ENCODE measurements around the gene ZNF423.

ZNF423 gene

DNA sequence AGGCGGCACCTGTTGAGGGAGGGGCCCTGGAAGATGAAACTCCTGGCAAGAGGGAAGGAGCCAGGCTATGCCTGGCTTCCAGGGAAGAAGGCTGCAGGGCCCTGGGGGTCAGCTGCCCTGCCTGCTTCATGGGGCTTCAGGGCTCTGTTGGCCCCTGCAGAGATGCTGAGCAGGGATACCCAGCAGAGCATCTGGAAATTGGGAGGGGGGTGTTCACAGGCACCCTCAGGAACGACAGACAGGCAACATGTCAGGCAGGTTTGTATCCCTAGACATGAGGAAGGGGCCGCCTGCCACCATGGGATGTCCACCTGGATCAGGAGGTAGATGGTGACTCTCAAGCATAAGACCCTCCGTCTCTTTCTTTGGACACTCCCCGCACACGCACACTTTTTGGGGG, 13.8 kb upstream of the ZNF423 start:
- no peak for DNase-seq

DNA sequence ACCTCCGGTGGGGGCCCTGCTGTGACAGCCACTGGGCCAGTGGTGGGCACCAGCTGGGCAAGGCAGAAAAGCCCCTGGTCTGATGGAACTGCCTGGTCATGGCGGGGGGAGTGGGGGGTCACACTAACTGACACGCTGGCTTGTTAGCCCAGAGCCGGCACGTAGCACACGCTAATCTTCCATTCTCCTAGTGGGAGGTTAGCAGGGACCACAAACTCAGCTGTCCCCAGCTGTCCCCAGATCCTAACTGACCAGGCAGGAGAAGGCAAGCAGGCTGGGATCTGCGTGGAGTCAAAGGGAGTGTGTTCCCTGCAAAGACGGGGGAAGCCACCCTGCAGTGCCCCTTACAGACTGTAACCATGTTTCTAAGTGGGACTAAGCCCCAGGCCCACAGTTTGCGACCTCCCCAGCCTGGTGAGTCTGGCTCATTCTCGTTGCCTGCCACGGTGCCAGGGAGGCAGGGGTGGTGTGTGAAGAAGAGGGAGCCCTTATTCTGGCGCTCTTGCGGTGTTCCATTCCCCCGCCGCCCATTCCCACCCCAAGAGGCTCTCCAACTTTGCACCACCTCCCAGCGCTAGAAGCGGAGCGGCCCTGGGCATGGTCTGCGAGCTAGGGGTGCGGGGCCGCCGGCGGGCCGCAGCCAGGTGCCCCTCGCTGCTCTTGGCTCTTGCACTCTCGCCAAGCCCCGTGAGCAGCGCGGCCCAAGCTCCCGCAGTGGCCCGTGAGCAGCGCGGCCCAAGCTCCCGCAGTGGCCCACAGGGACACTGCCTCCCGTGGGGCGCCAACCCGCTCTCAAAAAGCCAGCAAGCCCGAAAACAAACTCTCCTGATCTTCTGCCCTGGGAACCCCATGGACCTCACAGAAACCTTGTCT, 12.1 kb upstream of the ZNF423 start:
- no peak for DNase-seq

DNA sequence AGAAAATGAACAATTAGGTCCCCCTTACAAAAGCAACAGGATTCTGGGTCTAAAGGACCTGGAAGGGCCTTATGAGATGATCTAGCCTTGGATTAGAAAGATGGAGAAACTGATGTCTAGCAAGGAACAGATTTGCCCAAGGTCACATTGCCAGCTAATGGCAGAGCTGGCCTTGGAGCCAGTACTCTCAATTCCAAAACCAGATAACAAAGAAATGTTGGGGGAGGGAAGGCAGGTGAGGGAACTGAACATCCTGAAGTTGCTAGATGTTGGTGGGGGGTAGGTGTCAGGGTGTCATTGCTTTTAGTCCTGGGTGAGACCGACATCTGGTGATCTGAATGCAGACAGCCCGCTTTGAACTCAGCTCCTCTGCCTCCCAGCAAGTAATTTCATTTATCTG, 11.3 kb upstream of the ZNF423 start:
- DNase-seq: no peak

- no peak for DNase-seq
Observed at GRCh38 chr16:49866595-49867071, 10.7 kb upstream of the ZNF423 start.

DNA sequence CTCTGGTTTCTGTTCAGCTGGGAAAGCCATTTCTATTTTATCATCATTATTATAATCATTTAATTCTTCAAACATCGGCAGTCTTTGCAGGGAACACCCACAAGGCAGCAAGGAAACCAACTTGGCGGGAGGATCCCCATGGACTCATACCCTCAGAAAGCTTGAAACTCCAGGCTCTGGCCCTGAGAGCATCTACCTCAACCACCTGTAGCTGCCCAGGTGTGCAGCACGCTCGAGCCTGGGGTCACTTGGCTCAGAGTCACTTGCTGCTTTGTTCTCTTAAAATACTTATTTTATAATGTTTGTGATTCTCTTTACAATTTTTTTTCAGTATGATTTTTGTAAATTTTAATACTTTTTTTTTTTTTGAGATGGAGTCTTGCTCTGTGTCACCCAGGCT, 6.8 kb upstream of the ZNF423 start:
- no peak for DNase-seq

- DNase-seq: no peak
Observed at GRCh38 chr16:49861299-49861698, 5.4 kb upstream of the ZNF423 start.

- no peak for DNase-seq
Observed at GRCh38 chr16:49860593-49860992, 4.7 kb upstream of the ZNF423 start.

DNA sequence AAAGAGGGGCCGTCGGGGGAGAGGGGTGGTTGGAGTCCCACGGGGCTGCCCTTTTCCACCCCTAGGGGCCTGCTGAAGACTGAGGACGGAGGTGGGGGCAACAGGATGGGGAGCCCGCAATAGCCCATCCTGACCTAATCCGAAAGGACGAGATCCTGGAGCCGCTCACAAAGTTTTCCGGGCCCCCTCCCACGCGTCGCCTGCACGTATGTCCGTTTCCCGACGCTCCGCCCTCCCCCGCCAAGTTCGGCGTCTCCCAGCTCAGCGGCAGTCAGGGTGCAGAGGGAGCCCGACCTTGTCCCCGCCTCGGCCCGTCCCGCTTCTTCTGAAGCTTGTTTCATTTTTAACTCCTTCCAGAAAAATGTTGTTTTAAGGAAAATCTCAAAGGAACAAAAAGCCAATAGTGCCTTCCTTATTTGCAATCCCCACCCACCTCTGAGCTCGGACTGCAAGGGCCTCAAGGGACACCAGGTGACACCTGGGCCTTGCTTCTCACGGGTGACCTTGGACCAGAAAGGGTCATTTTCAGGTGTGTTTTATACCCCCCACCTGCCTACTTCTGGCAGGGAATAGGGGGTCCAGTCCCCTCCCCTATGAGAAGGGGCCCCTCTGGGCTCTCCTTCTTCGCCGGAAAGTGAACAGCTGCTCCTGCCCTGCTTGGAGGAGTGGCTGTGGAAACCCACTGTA, 3.4 kb upstream of the ZNF423 start:
- DNase-seq: no peak

DNA sequence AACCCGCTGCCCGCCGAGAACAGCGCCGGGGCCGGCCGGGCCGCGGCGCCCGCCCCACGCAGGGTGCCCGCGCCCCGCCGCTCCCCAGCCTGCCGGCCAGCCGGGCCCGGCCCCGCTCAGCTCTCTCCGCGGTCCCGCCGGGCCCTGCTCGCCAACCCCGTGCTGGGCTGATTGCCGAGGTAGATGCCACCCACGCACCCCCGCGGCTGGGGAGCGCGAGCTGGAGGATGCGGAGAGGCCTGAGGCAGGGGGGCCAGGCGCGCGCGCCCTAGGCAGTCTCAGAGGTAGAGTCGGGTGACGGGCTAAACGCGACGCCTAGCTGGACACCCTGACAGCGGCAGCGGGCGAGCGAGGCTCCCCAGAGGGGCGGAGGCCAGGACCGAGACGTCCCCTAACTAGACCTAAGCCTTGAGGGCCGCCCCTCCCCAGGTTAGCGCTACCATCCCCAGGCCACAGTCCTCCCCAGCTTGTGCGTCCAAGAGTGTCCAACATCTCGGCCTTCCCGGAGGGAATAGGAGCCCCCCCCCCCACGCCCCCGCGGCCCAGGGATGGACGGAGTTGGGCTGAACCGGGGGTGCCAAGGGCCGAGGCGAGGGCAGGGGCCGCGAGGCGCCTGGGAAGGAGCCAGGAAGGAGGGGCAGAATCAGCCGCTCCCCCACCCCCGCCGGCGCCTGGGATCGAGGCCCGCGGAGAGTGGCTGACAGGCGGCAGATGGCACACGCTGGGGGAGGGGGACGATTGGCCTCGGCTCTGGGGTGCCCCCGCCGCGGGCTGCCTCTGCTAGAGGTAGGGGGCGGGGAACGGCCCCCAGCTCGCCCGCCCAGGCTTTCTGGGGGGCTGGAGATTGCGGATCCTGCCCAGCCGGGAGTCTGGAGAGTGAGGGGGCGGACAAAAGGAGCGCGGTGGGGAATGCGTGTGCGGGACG, 2.5 kb upstream of the ZNF423 start:
- no peak for DNase-seq

DNA sequence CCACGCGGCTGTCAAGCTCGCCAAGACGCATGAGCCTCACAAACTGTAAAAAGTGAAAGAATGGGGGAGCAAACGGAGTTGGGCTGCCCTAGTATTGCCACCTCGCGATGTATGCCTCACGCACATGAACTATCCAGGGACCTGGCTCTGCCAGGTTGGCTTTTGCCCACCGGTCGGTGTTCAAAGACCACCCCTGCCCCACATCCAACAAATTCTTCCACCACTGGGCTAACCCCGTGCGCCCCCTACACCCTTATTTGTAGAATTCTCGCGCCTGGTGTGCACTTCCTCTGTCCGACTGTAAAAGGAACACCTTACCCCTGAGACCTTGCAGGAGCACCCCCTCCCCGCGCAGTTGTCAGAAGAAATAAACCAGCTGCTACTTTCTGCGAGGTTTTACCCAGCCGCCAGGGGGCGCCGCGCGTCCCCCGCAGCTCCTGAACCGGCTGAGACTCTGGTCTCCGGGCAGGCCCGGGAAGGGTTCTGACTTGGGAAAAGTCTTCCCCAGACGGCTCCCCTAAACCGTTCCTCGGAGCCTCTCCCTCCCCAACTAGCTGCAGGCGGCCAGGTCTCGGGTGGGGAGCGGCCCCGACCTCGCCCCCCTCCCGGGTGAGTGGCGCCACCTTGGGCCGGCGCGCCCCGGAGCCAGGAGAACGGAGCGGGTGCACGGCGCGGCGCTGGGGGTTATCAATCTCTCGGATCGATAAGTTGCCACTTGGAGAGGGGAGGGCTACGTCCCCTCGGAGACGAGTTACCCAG, 1.7 kb upstream of the ZNF423 start:
- no peak for DNase-seq

GRCh38 chr16:49856672-49857330, 889 bp upstream of the ZNF423 start:
- no peak for DNase-seq

DNA sequence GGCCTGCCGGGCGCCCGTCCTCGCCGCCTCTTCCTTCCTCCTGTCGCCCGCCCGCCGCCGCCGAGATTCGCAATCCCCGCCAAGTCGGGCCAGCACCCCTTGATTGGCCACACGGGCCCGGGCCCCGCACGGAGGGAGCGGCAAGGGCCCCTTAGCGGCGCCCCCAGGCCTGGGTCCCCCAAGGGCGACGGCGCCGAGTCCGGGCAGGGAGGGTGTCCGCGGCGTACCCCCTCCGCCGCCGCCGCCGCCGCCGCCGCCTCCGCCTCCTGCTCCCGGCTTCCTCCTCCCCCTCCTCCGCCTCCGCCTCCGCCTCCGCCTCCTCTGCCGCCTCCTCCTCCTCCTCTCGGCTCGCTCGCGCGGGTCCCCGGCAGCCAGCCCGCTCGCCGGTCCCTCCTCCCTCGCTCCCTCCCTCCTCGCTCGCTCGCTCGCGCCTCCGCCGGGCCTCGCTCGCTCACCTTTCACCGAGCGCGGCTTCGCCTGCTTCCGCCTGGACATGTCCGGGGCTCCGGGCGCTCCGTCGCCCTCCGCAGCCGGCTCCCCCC, 561 bp downstream of the ZNF423 start:
- no peak for DNase-seq

DNA sequence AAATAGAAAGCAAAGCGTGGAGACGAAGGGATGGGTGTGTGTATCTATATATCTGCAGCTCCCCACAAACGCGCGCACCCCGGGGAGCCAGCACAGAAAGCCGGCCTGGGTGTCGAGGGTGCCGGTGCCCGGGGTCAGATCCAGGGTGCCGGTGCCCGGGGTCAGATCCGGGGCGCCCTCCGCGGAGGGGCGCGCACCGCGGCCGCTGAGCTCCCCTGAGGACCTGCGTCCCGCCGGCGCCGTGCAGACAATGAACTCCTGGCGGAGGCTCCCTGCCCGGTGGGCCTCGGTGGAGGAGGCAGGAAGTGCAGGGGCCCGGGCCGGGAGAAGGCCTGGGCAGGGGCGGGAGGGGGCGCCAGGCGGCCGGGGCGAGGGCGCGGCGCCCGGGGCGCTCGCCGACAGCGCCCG, 1.1 kb downstream of the ZNF423 start:
- DNase-seq: no peak

DNA sequence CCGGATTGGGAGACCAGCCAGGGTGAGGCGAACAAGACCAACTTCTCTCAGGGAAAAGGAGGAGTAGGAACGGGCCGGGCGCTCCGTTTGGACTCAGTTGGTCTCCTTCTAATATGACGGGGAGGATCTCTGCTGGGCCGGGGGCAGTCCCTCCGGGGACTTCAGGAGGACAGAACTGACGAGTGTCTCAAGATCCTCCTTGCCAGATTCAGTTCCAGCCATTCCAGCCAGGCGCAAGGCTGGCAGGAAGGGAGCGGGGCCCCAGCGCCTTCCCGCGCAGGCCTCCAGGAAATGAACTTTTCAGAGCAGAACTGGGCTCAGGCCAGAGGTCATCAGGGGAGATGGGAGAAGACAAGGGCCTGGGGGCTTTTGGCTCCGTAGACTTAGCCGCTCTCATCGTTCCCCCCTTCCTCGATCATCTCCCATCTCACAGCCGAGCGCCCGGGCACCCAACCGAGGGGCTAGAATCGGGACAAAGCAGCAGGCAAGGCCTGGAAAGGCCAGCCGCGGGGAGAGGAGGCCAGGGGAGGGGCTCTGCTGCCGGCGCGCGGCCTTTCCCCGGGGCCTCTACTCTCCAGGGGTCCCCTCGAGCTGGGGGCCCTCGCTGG, 1.6 kb downstream of the ZNF423 start:
- DNase-seq: no peak

- no peak for DNase-seq
Observed at GRCh38 chr16:49852279-49852678, 3.6 kb downstream of the ZNF423 start.

GRCh38 chr16:49851468-49851787, 4.5 kb downstream of the ZNF423 start:
- no peak for DNase-seq

DNA sequence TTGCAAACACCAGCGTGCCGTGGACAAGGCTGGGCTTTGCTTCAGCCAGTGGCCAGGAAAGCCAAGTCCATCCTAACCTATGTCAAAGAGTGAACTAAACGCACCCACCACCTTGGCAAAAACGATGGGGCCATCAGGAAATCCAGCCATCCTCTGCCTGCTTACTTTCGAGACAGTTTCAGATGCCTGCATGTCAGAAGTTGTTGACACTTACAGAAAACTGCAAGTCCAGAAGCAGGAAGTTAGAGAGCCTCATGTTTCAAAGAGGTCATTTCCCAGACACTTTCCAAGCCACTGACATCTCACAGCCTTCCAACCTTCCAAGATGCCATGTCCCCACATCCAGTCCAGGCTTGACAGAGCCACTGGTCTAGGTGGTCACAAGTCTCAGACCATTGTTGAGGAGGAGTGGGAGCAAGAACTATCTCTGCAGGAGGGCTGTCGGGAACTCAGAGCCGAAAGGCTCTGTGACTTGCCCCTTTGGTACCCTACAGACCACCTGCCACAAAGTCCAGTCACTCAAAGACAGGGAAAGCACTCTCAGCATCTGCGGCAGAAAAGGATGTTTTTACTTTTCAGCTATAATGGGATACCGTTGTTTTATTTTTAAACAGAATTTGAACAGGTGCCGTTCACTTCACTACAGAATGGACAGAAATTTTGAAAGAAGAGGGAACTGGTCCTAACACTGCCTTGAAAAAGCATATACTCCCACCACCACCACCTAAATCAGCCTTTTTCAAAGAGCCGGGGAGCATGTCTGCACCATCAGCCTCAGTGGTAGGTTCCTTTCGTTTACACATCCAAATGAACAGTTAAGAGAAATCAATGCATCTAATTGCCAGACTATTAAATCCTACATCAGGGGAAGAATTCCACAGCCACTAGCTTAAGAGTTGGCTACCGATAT, 5.1 kb downstream of the ZNF423 start:
- DNase-seq: no peak

DNA sequence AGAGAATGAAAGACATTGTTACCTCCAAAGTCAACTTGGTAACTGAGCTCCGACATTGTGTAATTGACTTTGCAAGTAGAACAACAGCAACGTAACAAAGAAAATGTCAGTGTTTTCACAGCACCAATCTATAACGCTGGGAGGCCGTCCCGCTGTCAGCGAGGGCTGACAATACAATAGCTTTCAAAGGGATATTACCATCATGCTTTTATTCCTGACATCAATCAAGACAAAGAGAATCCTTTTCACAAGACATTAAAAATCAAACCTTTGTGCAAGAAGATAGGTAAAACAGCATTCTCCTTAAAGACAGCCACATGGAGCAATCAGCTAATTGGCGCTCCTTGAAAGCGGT, 6.2 kb downstream of the ZNF423 start:
- no peak for DNase-seq

- no peak for DNase-seq
Observed at GRCh38 chr16:49849037-49849753, 6.7 kb downstream of the ZNF423 start.

- DNase-seq: no peak
Observed at GRCh38 chr16:49848530-49848929, 7.4 kb downstream of the ZNF423 start.

All from DMS79 (cell line).